ENCODE results near the gene MELK. TPM values are rescaled to one million over a fixed set of nuclear protein-coding genes. Genes with fewer than 3 reads are reported as not detected.

MELK gene
- polyA plus RNA-seq, 4 donors: 19.4 to 24.7 (median 21.7) TPM

DNA sequence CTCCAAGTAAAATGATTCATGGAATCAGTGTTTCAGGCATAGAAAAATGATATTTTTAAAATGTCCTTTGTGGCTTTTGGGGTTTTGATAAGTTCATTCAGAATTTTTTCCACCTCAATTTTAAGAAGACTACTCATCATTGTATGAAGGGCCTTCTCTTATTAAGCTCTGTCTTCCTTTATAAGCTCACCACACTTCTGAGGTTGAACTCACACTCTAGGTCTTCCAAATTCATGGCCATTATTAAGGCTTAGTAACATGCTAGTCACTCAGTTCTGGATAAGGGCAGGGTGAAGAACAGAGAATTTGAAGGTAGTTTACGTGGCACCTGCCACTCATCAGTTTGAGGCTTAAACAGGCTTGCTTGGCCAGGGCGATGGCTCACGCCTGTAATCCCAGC lies 4.2 kb downstream of the MELK start:
- no peak for DNase-seq (ENCODE audit: low read depth in 4 of 4, low spot score in 3 of 4)

DNA sequence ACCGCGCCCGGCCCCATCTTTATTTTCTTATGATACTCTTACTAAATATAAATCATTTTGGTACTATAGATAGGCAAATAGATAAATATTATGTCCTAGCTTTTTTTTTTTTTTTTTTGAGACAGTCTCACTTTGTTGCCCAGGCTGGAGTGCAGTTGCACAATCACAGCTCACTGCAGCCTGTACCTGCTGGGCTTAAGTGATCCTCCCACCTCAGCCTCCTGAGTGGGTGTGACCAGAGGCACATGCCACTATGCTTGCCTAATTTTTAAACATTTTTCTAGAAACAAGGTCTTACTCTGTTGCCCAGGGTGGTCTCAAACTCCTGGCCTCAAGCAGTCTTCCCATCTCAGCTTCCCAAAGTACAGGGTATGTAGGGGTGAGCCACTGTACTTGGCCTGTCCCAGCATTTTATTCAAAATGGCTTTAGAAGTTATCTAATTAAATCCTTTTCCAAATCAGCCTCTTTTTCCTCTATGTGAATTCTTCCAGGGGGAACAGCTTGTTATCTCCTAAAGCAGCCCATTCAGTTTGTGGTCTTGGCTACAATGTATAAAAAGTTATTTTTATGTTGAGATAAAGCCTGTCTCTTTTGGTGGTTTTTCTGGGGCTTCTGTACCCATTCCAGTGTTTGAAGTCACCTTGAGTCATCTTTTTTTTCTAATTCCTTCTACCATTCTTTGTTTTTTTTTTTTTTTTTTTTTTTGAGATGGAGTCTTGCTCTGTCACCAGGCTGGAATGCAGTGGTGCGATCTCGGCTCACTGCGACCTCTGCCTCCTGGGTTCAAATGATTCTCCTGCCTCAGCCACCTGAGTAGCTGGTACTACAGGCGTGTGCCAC lies 12.1 kb downstream of the MELK start:
- DNase-seq (ENCODE audit: low read depth in 4 of 4, low spot score in 3 of 4): no peak

DNA sequence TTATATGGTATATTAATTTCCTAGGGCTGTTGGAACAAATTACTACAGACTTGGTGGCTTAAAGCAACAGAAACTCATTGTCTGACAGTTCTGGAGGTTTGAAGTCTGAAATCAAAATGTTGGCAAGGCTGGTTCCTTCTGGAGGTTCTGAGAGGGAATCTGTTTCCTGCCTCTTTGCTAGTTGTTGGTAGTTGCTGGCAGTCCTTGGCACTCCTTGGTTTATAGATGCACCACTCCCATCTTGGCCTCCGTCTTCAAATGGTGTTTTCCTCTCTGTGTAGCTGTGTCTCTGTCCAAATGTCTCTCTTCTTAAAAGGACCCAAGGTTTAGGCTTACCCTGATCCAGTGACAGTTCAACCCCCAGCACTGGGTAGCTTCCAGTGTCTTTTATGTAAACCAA lies 17.5 kb downstream of the MELK start:
- DNase-seq (ENCODE audit: low read depth in 4 of 4, low spot score in 3 of 4): no peak

DNA sequence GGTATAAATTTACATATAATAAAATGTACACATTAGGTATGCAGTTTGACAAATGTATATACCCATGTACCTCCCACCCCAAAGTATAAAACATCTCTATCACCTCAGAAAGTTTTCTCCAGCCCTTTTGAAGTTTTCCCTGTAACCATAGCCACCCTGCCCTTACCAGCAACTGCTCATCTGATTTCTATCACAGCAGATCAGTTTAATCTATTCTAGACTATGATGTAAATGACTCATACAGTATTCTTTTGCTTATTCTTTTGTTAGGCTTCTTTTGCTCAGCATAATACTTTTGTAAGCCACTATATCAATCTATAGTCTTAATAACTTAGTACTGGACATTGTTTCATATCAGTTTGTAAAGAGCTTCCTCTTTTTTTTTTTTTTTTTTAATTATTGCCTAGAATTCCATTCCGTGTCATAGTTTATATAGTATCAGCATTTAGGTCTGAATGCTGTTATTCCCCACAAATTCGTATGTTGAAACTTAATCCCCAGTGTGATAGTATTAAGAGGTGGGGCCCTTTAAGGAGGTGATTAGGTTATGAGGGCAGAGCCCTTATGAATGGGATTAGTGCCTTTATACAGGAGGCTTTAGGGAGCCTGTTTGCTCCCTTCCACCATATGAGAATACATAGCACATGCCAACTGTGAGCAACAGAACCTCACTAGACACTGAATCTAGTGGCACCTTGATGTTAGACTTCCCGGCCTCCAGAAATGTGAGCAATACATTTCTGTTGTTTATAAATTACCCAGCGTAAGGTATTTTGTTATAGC lies 20.3 kb downstream of the MELK start:
- no peak for DNase-seq (ENCODE audit: low read depth in 4 of 4, low spot score in 3 of 4)

DNA sequence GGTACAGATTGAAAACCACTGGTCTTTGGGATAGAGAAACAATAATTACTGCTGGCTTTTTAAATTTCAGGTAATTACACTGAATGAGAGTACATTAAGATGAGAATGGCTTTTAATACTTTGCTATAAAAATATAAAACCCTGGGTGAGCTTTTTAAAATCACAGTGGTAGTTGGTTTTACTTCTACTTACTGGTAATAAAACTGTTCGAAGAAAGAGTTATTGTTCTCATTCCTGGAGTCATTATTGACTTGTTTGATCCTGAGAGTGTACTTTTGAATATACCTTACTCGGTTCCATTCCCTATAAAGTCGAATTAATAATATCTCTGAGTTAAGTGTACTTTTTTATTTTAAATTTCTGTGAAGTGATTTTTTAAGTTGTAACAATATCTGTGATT lies 21.5 kb downstream of the MELK start:
- no peak for DNase-seq (ENCODE audit: low read depth in 4 of 4, low spot score in 3 of 4)

DNA sequence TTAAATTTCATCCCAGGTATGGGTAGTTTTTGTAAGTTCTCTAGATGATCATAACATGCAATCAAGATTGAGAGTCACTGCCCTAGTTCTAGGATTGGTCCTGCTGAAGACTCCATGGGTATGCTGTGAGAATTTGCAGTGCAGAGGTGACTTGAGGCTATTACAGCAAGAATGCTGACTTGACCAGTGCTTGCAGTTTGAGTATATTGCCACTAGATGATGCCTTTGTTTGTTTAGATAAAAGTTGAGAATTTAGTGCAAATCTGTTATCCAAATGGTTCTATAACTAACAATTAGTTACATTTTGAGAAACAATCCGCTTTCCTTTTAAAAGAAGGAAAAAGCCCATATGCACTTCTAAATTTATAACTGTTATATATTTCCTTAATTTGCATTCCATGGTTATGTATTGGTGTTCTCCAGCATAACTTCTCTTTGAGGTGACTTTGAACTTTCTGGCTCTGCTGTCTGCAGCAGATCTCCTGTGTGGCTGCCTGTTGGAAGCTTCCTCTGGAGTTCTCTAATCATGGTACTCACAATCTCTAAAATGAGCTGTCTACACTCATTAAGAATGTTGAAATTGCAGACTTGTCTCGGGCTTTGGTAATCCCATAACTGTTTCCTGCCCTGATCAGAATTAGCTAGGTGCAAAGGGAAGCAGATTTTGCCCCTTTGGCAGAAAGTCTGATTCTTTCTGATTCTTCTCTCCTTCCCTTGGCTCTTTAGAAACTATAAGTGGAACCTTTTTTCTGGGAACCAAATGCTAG lies 24.9 kb downstream of the MELK start:
- DNase-seq (ENCODE audit: low read depth in 4 of 4, low spot score in 3 of 4): no peak

DNA sequence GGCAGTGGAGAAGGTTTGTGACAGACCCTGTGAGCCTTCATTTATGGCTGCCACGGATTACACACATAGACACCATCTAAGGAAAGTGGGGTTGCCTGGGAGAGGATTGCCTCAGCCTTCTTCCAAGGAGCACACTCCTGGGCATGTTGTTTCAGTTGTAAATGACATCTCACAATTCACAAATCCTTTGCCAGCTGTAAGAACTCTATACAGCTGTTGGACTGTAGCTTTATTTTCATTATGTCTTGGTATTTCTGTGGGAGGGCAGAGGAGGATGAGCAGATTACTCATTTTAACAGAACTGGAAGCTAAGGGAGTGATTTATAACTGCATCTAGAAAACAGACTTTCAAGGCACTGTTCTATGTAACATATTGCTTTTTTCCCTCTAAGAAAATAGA lies 25.6 kb downstream of the MELK start:
- DNase-seq (ENCODE audit: low read depth in 4 of 4, low spot score in 3 of 4): peak in 3 of 4 donors; percentile 14 to 43 (median 15)

DNA sequence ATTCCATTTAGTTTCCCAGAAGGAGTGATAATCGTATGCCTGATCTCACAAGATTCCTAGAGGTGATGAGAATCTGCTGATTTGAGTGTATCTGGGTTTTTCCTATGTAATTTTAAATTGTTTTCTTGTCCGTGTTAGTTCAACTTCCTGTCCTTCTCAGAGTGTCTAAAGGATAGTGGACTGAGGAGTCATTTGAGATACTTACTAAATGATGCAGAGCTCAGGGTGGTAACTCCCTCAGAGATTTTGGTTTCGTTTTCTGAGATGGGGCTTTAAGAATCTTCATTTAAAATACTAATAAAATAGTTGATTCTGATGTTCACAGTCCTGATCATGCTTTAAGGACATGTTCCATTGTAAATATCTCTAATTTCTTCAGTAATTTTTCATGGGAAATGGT lies 30.3 kb downstream of the MELK start:
- DNase-seq (ENCODE audit: low read depth in 4 of 4, low spot score in 3 of 4): no peak

DNA sequence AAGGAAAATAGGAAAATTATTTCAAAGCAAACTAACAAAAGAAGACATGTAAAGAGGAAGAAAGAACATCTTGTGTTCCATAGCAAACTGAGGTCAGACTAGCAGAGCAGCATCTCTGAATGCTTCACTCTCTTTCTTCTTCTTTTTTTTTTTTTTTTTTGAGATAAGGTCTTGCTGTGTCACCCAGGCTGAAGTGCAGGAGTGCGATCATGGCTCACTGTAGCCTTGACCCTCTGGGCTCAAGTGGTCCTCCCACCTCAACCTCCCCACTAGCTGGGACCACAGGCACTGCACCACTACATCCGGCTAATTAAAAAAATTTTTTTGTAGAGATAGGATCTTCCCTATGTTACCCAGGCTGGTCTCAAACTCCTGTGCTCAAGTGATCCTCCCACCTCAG lies 36.6 kb downstream of the MELK start:
- no peak for DNase-seq (ENCODE audit: low read depth in 4 of 4, low spot score in 3 of 4)

DNA sequence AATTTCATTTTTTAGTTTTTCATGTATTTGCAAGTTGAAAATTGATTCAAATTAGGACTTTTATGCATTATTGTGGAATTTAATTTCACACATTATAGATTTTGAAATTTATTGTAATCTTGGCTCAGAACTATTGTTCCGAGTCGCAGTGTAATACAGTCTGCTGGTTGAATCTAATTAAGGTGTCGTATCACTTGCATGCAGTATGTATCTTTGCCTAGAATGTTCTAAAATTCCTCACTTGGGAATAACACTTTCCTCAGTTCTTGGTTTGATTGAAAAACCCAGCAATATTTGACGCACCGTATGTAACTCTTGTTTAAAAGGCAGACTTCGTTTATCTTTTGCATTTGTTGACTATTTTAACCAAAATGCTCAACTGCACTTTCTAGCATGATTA lies 49.4 kb downstream of the MELK start:
- DNase-seq (ENCODE audit: low read depth in 4 of 4, low spot score in 3 of 4): no peak

DNA sequence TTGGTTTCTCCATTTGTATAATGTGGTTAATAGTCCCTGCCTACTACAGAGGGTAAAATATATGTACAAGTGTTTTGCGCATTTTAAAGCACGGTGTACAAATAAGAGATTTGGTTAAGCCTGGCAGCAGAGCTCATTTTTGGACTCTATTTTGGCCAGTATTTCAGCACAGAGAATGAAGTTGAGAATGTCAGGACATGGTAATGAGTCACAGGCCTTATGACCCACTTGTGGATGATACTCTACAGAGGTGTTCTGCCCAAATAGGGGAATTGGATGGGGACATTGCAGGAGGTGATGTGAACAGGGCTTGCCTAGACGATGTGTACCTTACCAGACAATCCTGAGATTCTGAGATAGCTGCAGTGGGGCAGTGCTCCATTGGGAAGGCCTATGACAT lies 50.6 kb downstream of the MELK start:
- no peak for DNase-seq (ENCODE audit: low read depth in 4 of 4, low spot score in 3 of 4)

DNA sequence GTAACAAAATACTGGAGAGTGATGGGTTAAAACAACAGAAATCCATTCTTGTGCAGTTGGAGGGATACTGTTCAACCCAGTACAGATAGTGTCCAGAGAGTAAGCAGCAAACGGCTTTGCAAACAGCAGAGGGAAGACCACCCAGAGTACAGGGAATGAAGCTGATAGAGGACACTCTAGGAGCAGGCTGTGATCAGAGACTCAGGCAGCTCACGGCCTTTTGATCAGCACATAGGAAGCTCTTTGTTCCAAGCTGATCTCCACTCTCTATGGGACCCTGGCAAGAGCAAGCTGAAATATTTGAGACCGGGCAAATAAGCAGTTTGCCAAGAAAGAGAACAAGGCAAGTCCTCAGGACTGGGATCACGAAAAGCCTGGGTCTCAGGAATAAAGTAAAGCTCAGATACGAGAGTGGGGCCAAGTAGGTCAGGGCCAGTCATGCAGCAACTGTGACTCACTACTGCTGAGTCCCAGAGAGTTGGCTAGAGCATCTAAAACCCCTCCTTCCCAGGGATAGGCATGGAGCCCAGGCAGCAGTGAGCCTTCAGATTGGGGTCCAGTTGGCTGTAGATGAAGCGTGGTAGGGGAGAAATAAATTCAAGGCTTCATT lies 52.4 kb downstream of the MELK start:
- DNase-seq (ENCODE audit: low read depth in 4 of 4, low spot score in 3 of 4): no peak

DNA sequence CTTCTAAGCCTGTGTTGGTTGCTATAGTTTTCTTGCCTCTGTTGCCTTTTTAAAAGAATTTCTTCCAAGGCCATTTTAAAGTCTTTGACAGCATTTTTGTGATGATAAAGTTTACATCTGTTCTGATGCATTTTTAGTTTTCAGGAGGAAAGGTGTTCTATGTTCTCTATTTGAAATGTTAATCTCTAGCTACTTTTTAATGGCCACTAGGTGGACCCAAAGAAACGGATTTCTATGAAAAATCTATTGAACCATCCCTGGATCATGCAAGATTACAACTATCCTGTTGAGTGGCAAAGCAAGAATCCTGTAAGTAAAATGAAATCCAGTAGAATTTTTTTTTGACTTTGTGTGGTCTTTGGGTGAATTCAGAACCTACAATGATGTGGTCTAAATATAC lies 60.2 kb downstream of the MELK start:
- DNase-seq (ENCODE audit: low read depth in 4 of 4, low spot score in 3 of 4): peak in 1 of 4 donors; percentile 5

DNA sequence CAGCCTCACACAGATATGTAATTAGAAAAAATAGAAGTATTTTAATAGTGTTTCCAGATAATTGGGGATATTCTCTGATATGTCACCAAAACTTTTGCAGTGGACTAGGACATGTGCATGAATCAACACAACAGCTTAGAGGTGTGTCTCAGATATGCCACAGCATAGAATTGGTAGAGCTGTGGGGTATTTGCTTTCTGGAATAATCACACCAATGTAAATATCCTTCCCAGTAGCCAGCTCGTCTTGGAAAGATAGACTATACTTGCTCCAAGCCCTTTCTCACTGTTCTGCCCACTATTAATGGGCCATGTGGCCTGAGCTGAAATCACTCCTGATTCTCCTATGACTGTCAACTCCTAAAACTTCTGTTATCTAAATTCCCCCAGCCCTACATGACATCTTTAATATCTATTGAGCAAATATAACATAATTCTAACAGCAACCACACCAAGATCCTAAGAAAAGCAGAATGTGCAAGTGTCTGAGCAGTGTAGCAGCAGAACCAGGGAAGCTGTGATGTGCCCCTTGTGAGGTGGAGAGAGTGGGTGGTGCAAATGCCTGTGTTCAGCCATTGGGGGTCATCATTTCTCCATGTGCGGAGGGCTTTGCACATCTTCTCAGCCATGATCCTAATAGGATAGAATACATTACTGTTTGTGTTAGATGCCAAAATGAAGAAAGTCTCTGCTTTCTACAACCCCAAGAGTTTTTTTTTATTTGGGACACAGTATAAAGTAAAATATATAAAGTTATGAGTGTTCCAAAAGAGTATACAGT lies 65.0 kb downstream of the MELK start:
- no peak for DNase-seq (ENCODE audit: low read depth in 4 of 4, low spot score in 3 of 4)

DNA sequence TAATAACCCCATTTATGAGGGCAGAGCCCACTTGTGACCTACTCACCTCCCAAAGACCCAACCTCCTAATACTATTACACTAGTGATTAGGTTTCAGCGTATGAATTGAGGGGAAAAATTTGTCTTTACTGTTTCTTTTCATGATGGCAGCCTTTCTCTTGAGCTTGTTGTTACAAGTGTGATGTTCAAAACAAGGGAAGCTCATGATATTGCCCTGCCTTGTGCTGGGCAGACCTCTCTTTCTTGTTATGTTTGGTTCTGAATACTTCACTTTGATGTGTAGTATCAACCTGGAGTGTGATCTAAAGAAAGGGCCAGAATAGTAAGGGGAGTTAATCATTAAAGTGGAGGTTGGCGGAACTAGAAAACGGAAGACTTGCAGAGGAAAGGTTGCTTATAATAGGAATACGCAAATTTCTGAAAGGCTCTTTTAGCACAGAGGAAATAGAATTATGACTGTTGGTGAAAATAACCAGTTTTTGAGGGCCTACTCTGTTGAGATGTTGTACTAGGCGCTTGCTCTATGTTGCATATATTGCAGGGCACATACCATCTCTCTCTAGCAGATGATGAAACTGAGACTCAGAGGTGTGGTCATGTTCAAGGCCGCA lies 68.2 kb downstream of the MELK start:
- no peak for DNase-seq (ENCODE audit: low read depth in 4 of 4, low spot score in 3 of 4)

DNA sequence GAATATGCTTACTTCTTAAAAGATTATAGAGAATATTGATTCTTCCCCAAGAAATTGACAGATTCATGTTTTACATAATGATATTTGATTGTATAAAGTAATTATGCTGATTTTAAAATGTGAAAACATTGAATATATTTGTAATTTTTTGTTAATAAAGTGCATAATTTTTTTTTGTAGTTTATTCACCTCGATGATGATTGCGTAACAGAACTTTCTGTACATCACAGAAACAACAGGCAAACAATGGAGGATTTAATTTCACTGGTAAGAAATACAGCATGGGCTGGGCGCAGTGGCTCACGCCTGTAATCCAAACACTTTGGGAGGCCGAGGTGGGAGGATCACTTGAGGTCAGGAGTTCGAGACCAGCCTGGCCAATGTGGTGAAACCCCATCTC lies 70.1 kb downstream of the MELK start:
- DNase-seq (ENCODE audit: low read depth in 4 of 4, low spot score in 3 of 4): no peak

DNA sequence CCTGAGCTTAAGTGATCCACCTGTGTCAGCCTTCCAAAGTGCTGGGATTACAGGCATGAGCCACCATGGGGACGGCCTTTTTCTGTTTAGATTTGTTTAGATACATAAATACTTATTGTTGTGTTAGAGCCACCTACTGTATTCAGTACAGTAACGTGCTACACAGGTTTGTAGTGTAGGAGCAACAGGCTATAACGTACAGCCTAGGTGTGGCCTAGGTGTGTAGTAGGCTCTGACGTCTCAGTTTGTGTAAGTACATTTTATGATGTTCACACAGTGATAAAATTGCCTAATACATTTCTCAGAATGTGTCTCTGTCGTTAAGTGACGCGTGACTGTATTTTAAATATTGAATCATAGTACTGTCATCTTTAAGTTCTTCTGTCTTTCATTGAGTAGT lies 84.1 kb downstream of the MELK start:
- DNase-seq (ENCODE audit: low read depth in 4 of 4, low spot score in 3 of 4): no peak

DNA sequence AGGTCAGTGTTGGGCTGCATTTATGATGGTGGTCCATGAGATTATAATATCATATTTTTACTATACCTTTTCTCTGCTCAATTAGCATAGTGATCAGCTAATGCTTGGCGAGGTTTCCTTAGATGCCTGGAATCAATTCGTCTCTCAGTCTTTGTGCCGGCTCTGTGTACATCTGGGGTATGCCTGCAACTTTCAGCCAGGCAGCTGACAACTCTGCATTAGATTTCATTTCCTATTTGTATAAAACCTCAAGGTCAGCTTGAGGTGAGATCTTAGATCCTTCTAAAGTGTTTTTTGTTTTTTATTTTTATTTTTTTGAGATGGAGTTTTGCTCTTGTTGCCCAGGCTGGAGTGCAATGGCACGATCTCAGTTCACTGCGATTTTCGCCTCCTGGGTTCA lies 86.8 kb downstream of the MELK start:
- no peak for DNase-seq (ENCODE audit: low read depth in 4 of 4, low spot score in 3 of 4)

DNA sequence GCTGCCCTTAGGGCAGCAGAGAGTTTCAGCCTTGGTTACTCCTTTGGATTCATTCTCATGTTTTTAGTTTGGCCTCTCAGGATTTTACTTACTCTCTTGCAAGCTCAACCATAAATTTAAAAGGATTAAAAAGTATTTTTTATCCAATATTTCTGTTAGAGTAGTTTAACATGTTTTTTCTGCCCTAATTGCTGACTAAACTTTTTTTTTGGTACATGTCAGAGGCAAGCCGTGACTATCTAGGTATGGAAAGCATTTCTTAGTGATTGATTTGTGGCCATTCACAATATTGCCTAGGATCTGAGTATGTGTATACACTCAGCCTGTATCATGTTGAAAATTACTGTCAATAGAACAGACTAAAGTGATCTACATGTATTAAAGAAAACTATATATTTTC lies 92.1 kb downstream of the MELK start:
- no peak for DNase-seq (ENCODE audit: low read depth in 4 of 4, low spot score in 3 of 4)

DNA sequence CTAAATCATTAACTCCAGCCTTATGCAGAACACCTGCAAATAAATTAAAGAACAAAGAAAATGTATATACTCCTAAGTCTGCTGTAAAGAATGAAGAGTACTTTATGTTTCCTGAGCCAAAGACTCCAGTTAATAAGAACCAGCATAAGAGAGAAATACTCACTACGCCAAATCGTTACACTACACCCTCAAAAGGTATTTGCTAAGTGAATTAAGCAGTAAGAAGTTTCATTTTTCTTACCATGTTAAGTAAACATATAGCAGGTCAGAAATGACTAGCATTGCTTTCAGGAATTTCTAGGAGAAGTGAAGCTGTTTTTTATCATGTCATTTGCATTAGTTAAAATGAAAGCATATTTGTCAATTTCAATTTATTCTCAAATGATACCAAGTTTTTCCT lies 92.7 kb downstream of the MELK start:
- no peak for DNase-seq (ENCODE audit: low read depth in 4 of 4, low spot score in 3 of 4)

All from left renal pelvis (tissue), 4 donors.